ENCODE results near the gene PSMD1.

- no peak for TF ChIP-seq POLR2A (IDR thresholded peaks at IDR 0.05; ENCODE audit: low read depth)
- no peak for TF ChIP-seq CTCF (IDR thresholded peaks at IDR 0.05)
- TF ChIP-seq POLR2AphosphoS5 (IDR thresholded peaks at IDR 0.05), result no peak
- no peak for TF ChIP-seq EP300 (IDR thresholded peaks at IDR 0.05)
These were observed 8.4 kb upstream of the PSMD1 start for GRCh38 chr2:231047923-231048915.

Measured in esophagus muscularis mucosa (tissue), 4 donors.